ENCODE data around the gene TUBA1B. TPM values are rescaled to one million over a fixed set of nuclear protein-coding genes. Genes with fewer than 3 reads are reported as not detected.

TUBA1B gene
- total and polyA plus RNA-seq, 2 of the 8 experiments (the other 6 are each of a cell fraction or from before 2014, with no cell fraction given): 2,092 to 6,837 TPM

GRCh38 chr12:49110464-49111155 lies 20.6 kb downstream of the TUBA1B start, which contains the start of gene LMBR1L (continued):
- no peak for TF ChIP-seq HDAC2 (IDR thresholded peaks at IDR 0.05; ENCODE audit: borderline replicate concordance in 1 of 2, low read depth in 2 of 2, low read length in 2 of 2)
- no peak for TF ChIP-seq SIRT6 (IDR thresholded peaks at IDR 0.05; ENCODE audit: low read length)
- peak; percentile 87 for TF ChIP-seq CHD2 (IDR thresholded peaks at IDR 0.05; ENCODE audit: low read length)
- peak; percentile 63; the same call in 1 of the 2 replicates for TF ChIP-seq SP4 (IDR thresholded peaks at IDR 0.05; ENCODE audit: low read length)
- no peak for TF ChIP-seq SRF (IDR thresholded peaks at IDR 0.05; ENCODE audit: low read depth, low read length)
- peak; percentile 32; the same call in 1 of the 2 replicates for TF ChIP-seq BACH1 (IDR thresholded peaks at IDR 0.05; ENCODE audit: low read length)
- TF ChIP-seq TCF12 (IDR thresholded peaks at IDR 0.05; ENCODE audit: low read depth, low read length): no peak
- peak; percentile 41 for TF ChIP-seq PHF8 (conservative IDR thresholded peaks at IDR 0.05; ENCODE audit: low read depth, low read length)
- TF ChIP-seq TEAD4 (IDR thresholded peaks at IDR 0.05; ENCODE audit: low read depth, low read length): no peak
- TF ChIP-seq GTF2F1 (IDR thresholded peaks at IDR 0.05; ENCODE audit: borderline replicate concordance, low read depth, low read length): no peak
- TF ChIP-seq RFX5 (IDR thresholded peaks at IDR 0.05; ENCODE audit: borderline replicate concordance, low read depth, low read length): no peak
- TF ChIP-seq MAFK (IDR thresholded peaks at IDR 0.05; ENCODE audit: low read depth, low read length): no peak
- TF ChIP-seq SIN3A (conservative IDR thresholded peaks at IDR 0.05 in 1 of 2, IDR thresholded peaks at IDR 0.05 in 1 of 2; ENCODE audit: low read depth in 1 of 2, low read length in 2 of 2): peak in 1 of 2 experiments; percentile 16; a peak in 1 of 4 replicates
